Activated CD4-positive, alpha-beta memory T cell treated with anti-CD3 and anti-CD28 coated beads, Interleukin-2, amount 10 ng/mL, durations not matched to agents 7 days and 5 days (primary cell): ENCODE measurements around the gene ESR2. TPM values are rescaled to one million over a fixed set of nuclear protein-coding genes. Genes with fewer than 3 reads are reported as not detected.

ENCODE experiments used
- CTCF ChIA-PET: fragments of 350-600 bp; sonication (Branson Sonifier 250); formaldehyde crosslinking; loops from one replicate; lab custom pipeline; 2021; ENCODE audit warnings: antibody characterized with exemption, inconsistent platforms; lab: Charles Lee
- POLR2A ChIA-PET: fragments of 350-600 bp; sonication (Branson Sonifier 250); formaldehyde crosslinking; loops from one replicate; lab custom pipeline; 2021; ENCODE audit warnings: antibody characterized with exemption; lab: Charles Lee
- DNase-seq: peaks from one replicate; pipeline ENCODE4 v3.0.0-alpha.2; 2020
- H3K27ac Mint-ChIP-seq: one replicate; pipeline ENCODE4 v1.8.0; 2021; ENCODE audit warnings: mild to moderate bottlenecking, mixed read lengths
- H3K27me3 Mint-ChIP-seq: one replicate; pipeline ENCODE4 v1.8.0; 2021; ENCODE audit warnings: mixed read lengths
- H3K36me3 Mint-ChIP-seq: one replicate; pipeline ENCODE4 v1.8.0; 2021; ENCODE audit warnings: low read depth, mixed read lengths
- H3K4me1 Mint-ChIP-seq: one replicate; pipeline ENCODE4 v1.8.0; 2021; ENCODE audit warnings: mixed read lengths
- H3K4me3 Mint-ChIP-seq: one replicate; pipeline ENCODE4 v1.8.0; 2021; ENCODE audit warnings: mild to moderate bottlenecking, mixed read lengths
- H3K9me3 Mint-ChIP-seq: one replicate; pipeline ENCODE4 v1.8.0; 2021; ENCODE audit warnings: mixed read lengths
- total RNA-seq, 2 experiments: library from RNA; stranded (reverse); gene quantifications; one replicate each; pipeline ENCODE4 v1.2.3, GENCODE V29; 2021

The ESR2 gene
- total RNA-seq, 2 experiments from 2014 or later, result 0.13 to 0.18 TPM

DNA sequence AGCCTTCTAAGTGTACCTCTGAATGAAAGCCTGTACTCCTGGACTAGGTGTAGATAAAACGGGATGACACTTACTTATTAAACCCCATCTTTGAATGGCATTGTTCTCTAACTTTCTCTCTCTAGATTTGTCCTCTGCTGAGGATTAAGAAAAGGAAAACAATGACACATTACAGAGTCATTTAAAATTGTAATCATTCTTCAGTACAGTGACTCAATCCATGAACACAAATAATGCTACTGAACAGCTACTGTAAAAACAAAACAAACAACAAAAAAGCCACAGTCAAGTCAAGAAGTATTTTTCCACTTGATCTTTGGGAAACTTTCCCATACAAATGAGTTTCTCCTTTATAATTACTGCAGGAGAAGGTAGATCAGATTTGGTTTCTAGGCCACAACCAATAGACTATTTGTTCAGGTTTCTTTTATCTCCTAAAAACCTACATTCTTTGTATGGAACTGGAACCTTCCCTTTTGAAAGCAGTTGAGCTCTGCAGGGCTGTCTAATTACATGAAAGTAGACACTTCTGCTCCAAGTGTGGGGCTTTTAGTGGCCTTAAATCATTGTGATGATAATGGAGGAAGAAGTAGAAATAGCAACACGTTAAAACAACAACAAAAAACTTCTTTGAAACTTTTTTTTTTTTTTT, 219.1 kb downstream of the ESR2 start:
- H3K27ac Mint-ChIP-seq, result no peak overlapping the region
- ChIA-PET CTCF (interaction anchor here (1.1 kb wide), 1 partner anchor 230 kb away, joined by 3 read pairs; no protein-coding TSS in a partner anchor), POLR2A (no interaction called here)
- H3K4me3 Mint-ChIP-seq, result no peak overlapping the region
- no peaks in the 10 kb centered on the region for H3K27me3 Mint-ChIP-seq
- DNase-seq, result no peak
- peaks cover 4% of the 10 kb centered on the region for H3K4me1 Mint-ChIP-seq
- no peaks in the 10 kb centered on the region for H3K9me3 Mint-ChIP-seq
- peaks cover 56% of the 10 kb centered on the region for H3K36me3 Mint-ChIP-seq

DNA sequence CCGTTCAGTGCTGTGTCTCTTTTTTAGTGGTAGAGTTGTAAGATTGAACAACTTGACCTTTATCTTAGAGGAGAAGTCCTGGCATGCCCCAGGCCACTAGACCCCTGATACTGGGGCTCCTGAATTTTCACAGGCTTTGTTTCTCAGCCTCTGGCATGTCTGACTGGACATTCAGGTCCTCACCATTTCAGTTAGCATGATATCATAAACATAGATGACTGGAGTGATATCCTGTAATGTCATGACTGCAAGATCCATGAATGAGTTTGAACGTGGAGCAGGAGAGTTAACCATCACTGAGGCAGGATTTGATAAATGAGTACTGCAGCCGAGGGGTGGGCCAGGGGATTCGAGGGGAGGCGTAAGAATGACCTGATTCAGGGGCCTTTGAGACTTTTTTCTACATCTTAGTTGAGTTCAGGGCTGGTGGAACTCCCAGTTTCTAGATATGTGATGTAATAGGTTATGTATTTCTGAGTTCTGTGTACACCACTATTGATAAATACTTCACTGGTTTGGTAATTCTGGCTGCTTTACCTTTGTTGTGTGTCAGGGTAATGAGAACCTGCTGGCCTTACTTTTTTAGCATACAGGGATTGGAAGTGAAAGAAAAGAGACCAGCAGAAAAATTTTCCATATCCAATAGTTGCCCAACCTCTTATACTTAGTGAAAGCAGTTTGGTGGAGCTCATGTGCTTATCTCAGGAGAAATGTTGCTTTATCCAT, 224.4 kb downstream of the ESR2 start:
- ChIA-PET POLR2A (no interaction called here), CTCF (no interaction called here)
- Mint-ChIP-seq H3K9me3 (no peaks in the 10 kb centered on the region), H3K27ac (no peak overlapping the region), H3K36me3 (peaks cover 39% of the 10 kb centered on the region), H3K27me3 (no peaks in the 10 kb centered on the region), H3K4me3 (no peak overlapping the region), H3K4me1 (peaks cover under 1% of the 10 kb centered on the region)
- DNase-seq, result no peak

DNA sequence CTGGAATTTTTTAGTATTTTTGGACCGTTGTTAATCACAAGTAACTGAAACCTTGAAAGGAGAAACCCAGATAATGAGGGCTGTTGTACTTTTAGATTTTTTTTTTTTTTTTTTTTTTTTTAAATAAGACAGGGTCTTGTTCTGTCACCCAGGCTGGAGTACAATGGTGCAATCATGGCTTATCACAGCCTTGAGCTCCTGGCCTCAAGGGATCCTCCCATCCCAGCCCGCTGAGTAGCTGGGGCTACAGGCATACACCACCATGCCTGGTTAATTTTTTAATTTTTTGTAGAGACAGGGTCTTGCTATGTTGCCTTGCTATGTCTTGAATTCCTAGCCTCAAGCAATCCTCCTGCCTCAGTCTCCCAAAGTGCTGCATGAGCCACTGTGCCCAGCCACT, 229.7 kb downstream of the ESR2 start:
- Mint-ChIP-seq H3K4me1 (no peaks in the 10 kb centered on the region), H3K27me3 (no peaks in the 10 kb centered on the region), H3K9me3 (no peaks in the 10 kb centered on the region), H3K36me3 (peaks cover 13% of the 10 kb centered on the region), H3K27ac (no peak overlapping the region), H3K4me3 (no peak overlapping the region)
- POLR2A ChIA-PET, result interaction anchor here (0.6 kb wide), 1 partner anchor 223 kb away, joined by 4 read pairs; no protein-coding TSS in a partner anchor
- DNase-seq, result no peak
- CTCF ChIA-PET, result no interaction called here

DNA sequence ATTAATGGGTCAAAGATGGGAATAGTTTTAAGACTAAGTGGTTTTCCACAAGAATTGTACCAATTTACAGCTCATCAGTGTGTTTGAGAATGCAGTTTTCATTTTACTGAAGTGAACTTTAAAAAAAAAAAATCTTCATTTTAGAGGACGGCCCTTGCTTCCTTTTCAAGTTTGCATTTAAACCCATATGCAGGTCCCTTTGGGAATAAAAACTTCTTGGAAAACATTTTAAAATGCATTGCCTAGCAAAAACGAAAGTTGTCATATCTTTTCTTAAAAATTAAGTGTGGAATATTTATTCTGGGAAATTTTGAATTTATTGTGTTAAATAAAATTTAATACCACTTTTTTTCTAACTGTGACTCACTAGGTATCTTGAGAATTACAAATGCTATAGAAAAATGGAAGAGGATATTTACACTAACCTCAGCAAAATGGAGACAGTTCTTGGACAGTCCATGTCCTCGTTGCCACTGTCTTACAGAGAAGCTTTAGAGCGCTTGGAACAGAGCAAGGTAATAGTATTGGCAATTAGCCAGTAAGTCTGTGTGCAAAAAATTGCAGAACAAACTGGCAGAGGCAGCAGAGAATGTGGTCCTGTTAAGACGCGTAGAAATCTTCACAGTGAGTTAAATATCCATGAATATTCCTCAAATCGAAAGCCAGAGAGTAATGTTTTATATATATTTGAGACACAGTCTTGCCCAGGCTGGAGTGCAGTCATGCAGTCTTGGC, 231.6 kb downstream of the ESR2 start:
- no peak for DNase-seq
- H3K4me3 Mint-ChIP-seq, result no peak overlapping the region
- ChIA-PET POLR2A (no interaction called here), CTCF (interaction anchor here (1.1 kb wide), 1 partner anchor 232 kb away, joined by 3 read pairs; no protein-coding TSS in a partner anchor)
- H3K27me3 Mint-ChIP-seq, result no peaks in the 10 kb centered on the region
- H3K36me3 Mint-ChIP-seq, result peaks cover 21% of the 10 kb centered on the region
- H3K9me3 Mint-ChIP-seq, result no peaks in the 10 kb centered on the region
- H3K27ac Mint-ChIP-seq, result no peak overlapping the region
- no peaks in the 10 kb centered on the region for H3K4me1 Mint-ChIP-seq

DNA sequence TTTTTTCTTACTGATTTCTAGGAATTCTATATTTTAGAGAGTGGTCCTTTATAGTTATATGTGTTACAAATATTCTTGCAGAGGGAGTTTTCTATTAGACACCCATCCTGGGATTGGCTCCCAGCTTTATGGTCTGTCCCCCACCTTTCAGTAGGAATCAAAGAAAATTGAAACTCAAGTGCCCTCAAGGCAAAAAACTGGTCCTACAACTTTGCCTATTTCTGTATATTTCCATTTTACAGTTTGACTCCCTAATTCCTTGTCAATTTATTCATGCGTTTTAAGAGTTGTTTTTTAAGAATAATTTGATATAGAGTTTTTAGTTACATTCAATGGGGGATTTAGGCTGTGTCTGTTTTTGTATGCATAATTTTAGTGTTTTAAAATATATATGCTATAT, 232.5 kb downstream of the ESR2 start:
- H3K9me3 Mint-ChIP-seq, result no peaks in the 10 kb centered on the region

DNA sequence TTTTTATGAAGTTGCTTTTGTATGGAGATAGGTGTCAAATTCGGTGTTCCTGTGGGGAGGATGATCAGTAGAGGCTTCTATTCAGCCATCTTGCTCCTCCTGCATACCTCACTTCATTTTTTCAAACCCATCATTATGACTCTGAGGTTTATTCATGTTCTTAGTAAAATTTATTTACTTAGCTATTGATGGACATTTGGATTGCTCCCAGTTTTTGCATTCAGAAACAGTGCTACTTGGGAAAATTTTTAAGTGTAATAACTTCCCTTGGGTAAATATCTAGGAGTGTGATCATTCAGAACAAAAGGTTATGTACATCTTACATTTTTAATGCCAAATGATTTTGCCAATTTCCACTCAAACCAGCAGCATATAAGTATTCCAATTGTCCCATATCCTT, 233.1 kb downstream of the ESR2 start:
- H3K4me1 Mint-ChIP-seq, result no peaks in the 10 kb centered on the region
- H3K27me3 Mint-ChIP-seq, result no peaks in the 10 kb centered on the region
- H3K4me3 Mint-ChIP-seq, result no peak overlapping the region
- H3K36me3 Mint-ChIP-seq, result peaks cover 25% of the 10 kb centered on the region
- DNase-seq, result no peak
- H3K27ac Mint-ChIP-seq, result no peak overlapping the region
- ChIA-PET POLR2A (no interaction called here), CTCF (interaction anchor here (1.1 to 1.5 kb wide), 3 partner anchors 17 to 234 kb away, joined by 3 read pairs; no protein-coding TSS in a partner anchor)
- H3K9me3 Mint-ChIP-seq, result no peaks in the 10 kb centered on the region

More for the DNA sequence above, 232.5 kb downstream of the ESR2 start:
- Mint-ChIP-seq H3K27me3 (no peaks in the 10 kb centered on the region), H3K4me3 (no peak overlapping the region), H3K36me3 (peaks cover 25% of the 10 kb centered on the region), H3K27ac (no peak overlapping the region), H3K4me1 (no peaks in the 10 kb centered on the region)
- ChIA-PET POLR2A (no interaction called here), CTCF (interaction anchor here (1.1 to 1.5 kb wide), 3 partner anchors 192 to 233 kb away, joined by 3 read pairs; no protein-coding TSS in a partner anchor)
- no peak for DNase-seq

DNA sequence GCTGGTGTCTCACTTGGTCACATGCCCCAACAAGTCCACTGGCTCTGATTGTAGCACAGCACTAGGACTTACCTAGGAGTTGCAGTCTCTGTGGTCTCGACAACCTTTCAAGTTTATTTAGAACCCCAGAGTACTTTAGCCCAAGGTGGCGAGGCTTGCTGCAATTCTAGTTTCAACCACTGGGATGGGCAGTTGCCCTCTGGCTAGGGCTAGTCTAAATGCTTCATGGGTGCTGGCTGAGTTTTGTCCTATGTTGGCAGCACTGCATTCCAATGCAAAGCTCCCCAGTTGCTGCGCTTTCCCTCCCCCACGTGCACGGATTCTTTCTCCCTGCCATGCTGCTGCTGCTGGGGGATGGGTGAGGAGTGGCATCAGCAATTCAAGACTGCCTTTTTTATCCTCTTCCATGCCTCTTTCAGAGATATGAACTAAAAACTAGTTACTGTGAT, 233.5 kb downstream of the ESR2 start:
- Mint-ChIP-seq H3K27ac (no peak overlapping the region), H3K27me3 (no peaks in the 10 kb centered on the region), H3K36me3 (peaks cover 25% of the 10 kb centered on the region), H3K4me1 (no peaks in the 10 kb centered on the region), H3K4me3 (no peak overlapping the region), H3K9me3 (no peaks in the 10 kb centered on the region)
- no peak for DNase-seq
- CTCF ChIA-PET, result interaction anchor here (1.1 to 1.5 kb wide), 2 partner anchors 17 to 234 kb away, joined by 3 read pairs; no protein-coding TSS in a partner anchor
- POLR2A ChIA-PET, result no interaction called here

DNA sequence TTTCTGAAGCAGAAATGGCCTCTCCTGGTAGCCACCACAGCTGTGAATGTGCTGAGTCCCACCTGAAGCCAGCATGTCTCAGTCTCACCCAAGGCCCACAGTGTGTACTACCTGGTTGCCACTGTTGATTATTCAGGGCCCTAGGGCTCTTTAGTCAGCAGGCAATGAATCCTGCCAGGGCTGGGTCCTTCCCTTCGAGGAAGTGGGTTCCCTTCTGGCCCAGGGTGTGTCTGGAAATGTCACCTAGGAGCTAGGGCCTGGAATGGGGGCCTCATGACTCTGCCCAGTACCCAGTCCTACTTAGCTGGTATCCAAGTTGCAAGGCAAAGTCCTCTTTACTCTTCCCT, 234.0 kb downstream of the ESR2 start:
- H3K36me3 Mint-ChIP-seq, result peaks cover 22% of the 10 kb centered on the region
- no peak overlapping the region for H3K27ac Mint-ChIP-seq
- H3K4me1 Mint-ChIP-seq, result no peaks in the 10 kb centered on the region
- no peaks in the 10 kb centered on the region for H3K27me3 Mint-ChIP-seq
- H3K4me3 Mint-ChIP-seq, result no peak overlapping the region
- H3K9me3 Mint-ChIP-seq, result no peaks in the 10 kb centered on the region
- ChIA-PET CTCF (interaction anchor here (1.1 to 1.5 kb wide), 2 partner anchors 18 to 235 kb away, joined by 3 read pairs; no protein-coding TSS in a partner anchor), POLR2A (no interaction called here)
- no peak for DNase-seq

DNA sequence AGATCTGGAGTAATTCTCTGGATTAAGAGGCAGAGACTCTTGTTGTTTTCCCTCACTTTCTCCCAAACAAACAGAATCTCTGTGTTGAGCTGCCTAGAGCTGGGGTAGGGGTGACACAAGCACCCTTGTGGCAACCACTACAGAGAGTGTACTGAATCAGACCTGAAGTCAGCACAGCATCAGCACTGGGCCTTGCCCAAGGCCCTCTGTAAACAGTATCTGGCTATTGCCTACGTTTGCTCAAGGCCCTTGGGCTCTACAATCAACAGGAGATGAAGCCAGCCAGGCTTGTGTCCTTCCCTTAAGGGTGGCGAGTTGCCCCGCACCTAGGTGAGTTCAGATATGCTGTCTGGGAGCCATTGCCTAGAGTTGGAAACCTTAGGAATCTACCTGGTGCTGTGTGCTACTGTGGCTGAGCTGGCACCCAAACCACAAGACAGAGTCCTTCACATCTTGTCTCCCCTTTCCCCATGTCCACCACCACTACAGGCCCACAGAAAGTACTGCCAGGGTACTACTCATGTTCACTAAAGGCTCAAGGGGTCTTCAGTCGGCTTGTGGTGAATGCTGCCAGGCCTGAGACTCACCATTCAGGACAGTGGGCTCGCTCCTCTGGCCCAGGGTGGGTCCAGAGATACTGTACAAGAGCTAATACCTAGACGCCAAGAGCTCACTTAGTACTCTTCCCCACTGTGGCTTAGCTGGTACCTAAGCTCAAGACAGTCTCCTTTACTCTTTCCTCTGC, 234.5 kb downstream of the ESR2 start:
- POLR2A ChIA-PET, result no interaction called here
- no peak for DNase-seq
- H3K36me3 Mint-ChIP-seq, result peaks cover 22% of the 10 kb centered on the region
- no peak overlapping the region for H3K4me3 Mint-ChIP-seq
- H3K9me3 Mint-ChIP-seq, result no peaks in the 10 kb centered on the region
- no peaks in the 10 kb centered on the region for H3K4me1 Mint-ChIP-seq
- no peak overlapping the region for H3K27ac Mint-ChIP-seq
- CTCF ChIA-PET, result no interaction called here
- H3K27me3 Mint-ChIP-seq, result no peaks in the 10 kb centered on the region

DNA sequence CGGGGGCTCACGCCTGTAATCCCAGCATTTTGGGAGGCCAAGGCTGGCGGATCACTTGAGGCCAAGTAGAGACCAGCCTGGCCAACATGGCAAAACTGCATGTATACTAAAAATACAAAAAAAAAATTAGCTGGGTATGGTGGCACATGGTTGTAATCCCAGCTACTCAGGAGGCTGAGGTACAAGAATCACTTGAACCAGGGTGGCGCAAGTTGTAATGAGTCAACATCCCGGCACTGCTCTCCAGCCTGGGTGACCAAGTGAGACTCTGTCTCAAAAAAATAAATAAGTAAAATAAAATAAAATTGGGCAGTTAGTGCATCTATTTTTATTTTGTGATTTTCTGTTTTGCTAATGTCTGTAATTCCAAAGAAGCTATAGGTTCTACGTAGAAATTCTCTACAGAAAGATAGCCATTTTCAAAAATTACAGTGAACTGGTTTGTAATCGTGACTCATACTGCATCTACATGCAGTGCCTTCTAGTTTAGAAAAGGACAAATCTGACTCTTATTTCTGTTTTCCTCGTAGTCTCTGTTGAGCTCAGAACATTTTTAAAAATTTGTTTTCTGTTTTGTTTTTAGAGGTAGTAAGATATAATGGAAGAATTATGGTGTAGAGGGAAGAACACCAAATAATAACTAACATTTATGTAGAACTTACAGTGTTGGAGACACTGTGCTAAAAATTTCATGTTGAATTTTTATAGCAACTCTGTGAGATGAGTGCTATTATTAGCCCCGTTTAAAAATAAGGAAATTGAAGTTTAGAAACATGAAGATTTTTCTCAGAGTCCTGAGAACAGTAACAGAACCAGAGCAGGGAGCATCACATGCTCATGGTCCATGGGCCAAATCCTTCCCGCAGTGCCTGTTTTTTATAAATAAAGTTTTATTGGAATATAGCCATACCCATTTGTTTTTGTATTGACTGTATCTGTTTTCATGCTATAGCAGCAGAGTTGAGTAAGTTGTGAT, 240.2 kb downstream of the ESR2 start:
- no peak for DNase-seq
- H3K27ac Mint-ChIP-seq, result no peak overlapping the region
- H3K36me3 Mint-ChIP-seq, result peaks cover 44% of the 10 kb centered on the region
- POLR2A ChIA-PET, result no interaction called here
- H3K4me1 Mint-ChIP-seq, result no peaks in the 10 kb centered on the region
- no peaks in the 10 kb centered on the region for H3K27me3 Mint-ChIP-seq
- CTCF ChIA-PET, result interaction anchor here (1.0 kb wide), 1 partner anchor 202 kb away, joined by 3 read pairs; no protein-coding TSS in a partner anchor
- no peaks in the 10 kb centered on the region for H3K9me3 Mint-ChIP-seq
- H3K4me3 Mint-ChIP-seq, result no peak overlapping the region

DNA sequence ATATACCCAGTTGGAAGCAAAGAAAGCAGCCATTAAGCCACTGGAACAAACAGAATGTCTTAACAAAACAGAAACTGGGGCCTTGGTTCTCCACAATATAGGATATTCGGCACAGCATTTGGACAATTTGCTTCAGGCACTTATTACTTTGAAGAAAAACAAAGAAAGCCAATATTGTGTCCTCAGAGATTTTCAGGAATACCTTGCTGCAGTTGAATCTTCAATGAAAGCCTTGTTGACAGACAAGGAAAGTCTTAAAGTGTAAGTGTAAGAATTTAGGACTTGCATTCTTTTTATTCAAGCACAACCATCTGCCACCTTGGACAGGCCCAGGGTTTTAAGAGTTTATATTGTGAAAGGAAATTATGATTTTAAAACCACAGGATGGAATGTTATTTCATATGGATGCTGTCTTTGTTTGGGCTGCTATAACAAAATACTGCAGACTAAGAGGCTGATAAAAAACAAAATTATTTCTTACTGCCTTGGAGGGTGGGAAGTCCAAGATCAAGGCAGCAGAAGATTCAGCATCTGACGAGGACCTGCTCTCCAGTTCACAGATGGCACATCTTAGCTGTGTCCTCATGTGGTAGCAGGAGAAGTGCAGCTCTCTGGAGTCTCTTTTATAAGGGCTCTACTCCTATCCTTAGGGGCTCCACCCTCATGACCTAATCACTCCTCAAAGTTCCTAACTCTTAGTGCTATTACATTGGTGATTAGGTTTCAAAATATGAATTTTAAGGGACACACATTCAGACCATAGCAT, 244.4 kb downstream of the ESR2 start:
- Mint-ChIP-seq H3K36me3 (peaks cover 43% of the 10 kb centered on the region), H3K4me3 (no peak overlapping the region), H3K4me1 (no peaks in the 10 kb centered on the region), H3K27me3 (no peaks in the 10 kb centered on the region), H3K9me3 (no peaks in the 10 kb centered on the region), H3K27ac (no peak overlapping the region)
- ChIA-PET POLR2A (no interaction called here), CTCF (no interaction called here)
- DNase-seq, result no peak
